PFSK-1 (cell line): ENCODE measurements around the gene OST4.

ENCODE experiments used
- FOXP2 ChIP-seq: optimal IDR thresholded peaks from 2 replicates; pipeline ENCODE3; 2011; ENCODE audit warnings: borderline replicate concordance, control low read depth, inconsistent platforms; ENCODE audit not compliant: insufficient read depth; ENCODE audit errors: extremely low read length, extremely low read depth
- POLR2AphosphoS5 ChIP-seq: IDR thresholded peaks from 2 replicates; pipeline ENCODE4 v1.6.1; 2012; ENCODE audit warnings: low read depth, mild to moderate bottlenecking, control low read depth, low read length, moderate library complexity
- REST ChIP-seq, 2 experiments: IDR thresholded peaks; 2 replicates each; pipeline versions ENCODE4 v1.6.1 to v1.8.0; 2011 to 2012; ENCODE audit warnings: low read depth in 2 of 2, low read length in 2 of 2, control low read depth in 1 of 2, inconsistent platforms in 1 of 2, mild to moderate bottlenecking in 1 of 2, moderate library complexity in 1 of 2; ENCODE audit not compliant: insufficient read depth in 1 of 2
- SIN3A ChIP-seq: IDR thresholded peaks from 2 replicates; pipeline ENCODE4 v1.6.1; 2012; ENCODE audit warnings: mild to moderate bottlenecking, low read length, moderate library complexity, borderline replicate concordance; ENCODE audit not compliant: insufficient read depth
- TAF1 ChIP-seq: IDR thresholded peaks from 2 replicates; pipeline ENCODE4 v1.6.1; 2012; ENCODE audit warnings: low read length, control low read depth, borderline replicate concordance; ENCODE audit not compliant: insufficient read depth

OST4 gene

GRCh38 chr2:27086090-27086723 is 14.8 kb upstream of the OST4 start:
- no peak for TF ChIP-seq REST (IDR thresholded peaks at IDR 0.05; ENCODE audit: insufficient read depth in 1 of 2, low read depth in 2 of 2, low read length in 2 of 2)
- TF ChIP-seq POLR2AphosphoS5: peak; percentile 57; the same call in 1 of the 2 replicates
- 0 out of 2 replicates have a peak, but pooled peaks have one; percentile 34 for TF ChIP-seq TAF1

GRCh38 chr2:27085673-27086089 is 14.2 kb upstream of the OST4 start:
- no peak for TF ChIP-seq FOXP2
- TF ChIP-seq SIN3A: no peak
- no peak for TF ChIP-seq TAF1
- no peak for TF ChIP-seq REST (IDR thresholded peaks at IDR 0.05; ENCODE audit: insufficient read depth in 1 of 2, low read depth in 2 of 2, low read length in 2 of 2)

- TF ChIP-seq TAF1: no peak
- no peak for TF ChIP-seq SIN3A
- TF ChIP-seq REST (IDR thresholded peaks at IDR 0.05; ENCODE audit: insufficient read depth in 1 of 2, low read depth in 2 of 2, low read length in 2 of 2): no peak
- TF ChIP-seq POLR2AphosphoS5: no peak
- TF ChIP-seq FOXP2: no peak
These were observed 13.7 kb upstream of the OST4 start for GRCh38 chr2:27085062-27085672.

- TF ChIP-seq POLR2AphosphoS5: no peak
- TF ChIP-seq FOXP2: no peak
- no peak for TF ChIP-seq SIN3A
- no peak for TF ChIP-seq TAF1
- TF ChIP-seq REST (IDR thresholded peaks at IDR 0.05; ENCODE audit: insufficient read depth in 1 of 2, low read depth in 2 of 2, low read length in 2 of 2): no peak
These were observed 13.0 kb upstream of the OST4 start for GRCh38 chr2:27084297-27085061.
